OCI-LY1 (cell line): ENCODE data around the gene DUSP16.

Experiments used
- CTCF ChIP-seq: fragments of 200-600 bp; sonication (generic), shearing (Covaris generic); IDR thresholded peaks from 2 replicates; pipeline ENCODE4 v1.5.1; 2017; ENCODE audit warnings: mild to moderate bottlenecking, antibody characterized with exemption, low read length, moderate library complexity, mixed read lengths
- EZH2 ChIP-seq: fragments of 200-600 bp; sonication (generic), shearing (Covaris generic); IDR thresholded peaks from 2 replicates; pipeline ENCODE4 v1.8.0; 2017; ENCODE audit warnings: borderline replicate concordance, mixed run types, mild to moderate bottlenecking, antibody characterized with exemption, low read length, moderate library complexity, mixed read lengths

- no peak for TF ChIP-seq EZH2
- TF ChIP-seq CTCF = no peak
Observed at GRCh38 chr12:12446786-12447185, 115.9 kb downstream of the DUSP16 start.
